HL-60 (cell line): ENCODE measurements around the gene MLLT10.

Source experiments
- CTCF ChIP-seq: IDR thresholded peaks from one replicate; pipeline ENCODE4 v1.5.1; 2011; ENCODE audit warnings: low read length, control low read depth, inconsistent platforms; ENCODE audit not compliant: insufficient read depth
- POLR2AphosphoS5 ChIP-seq: IDR thresholded peaks from 2 replicates; pipeline ENCODE4 v1.6.1; 2012; ENCODE audit warnings: low read depth

DNA sequence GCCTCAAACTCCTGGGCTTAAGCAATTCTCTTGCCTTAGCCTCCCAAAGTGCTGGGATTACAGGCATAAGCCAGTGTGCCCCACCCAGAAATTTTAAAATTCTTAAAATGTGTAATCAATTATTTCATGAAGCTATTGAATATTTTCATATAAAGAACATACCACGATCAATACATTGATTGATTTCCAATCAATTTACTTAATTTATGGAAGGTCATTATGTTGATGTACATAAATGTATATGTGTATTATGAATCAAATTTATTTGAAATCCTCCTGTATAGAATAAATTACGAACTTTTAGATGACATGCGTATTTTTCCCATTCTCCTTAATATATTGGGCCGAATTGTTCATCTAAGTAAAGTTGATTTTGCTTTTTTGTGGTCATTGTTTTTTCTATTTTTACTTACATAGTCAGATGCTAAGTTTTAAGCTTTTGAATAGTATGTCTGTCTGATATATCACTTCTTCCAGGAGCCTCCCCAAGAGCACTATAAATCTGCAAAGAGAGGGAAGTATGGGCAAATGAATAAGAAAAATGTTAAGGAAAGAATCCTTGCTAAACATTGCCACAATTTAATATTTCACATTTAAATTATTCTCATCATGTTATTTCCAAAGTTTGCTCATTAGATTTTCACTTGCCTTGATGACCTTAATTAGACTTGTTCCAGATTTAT, 43.9 kb upstream of the MLLT10 start:
- no peak for TF ChIP-seq CTCF
- TF ChIP-seq POLR2AphosphoS5 = no peak
